Ascending aorta (tissue), 2 donors: ENCODE results near the gene SULF2. TPM values are rescaled to one million over a fixed set of nuclear protein-coding genes. Genes with fewer than 3 reads are reported as not detected.
A peak's percentile ranks its signal among the peaks of the same experiment; 100 is the strongest.

Source experiments
- DNase-seq, 2 donors: peaks; one replicate each; pipeline ENCODE4 v3.0.0-alpha.2; 2019; ENCODE audit warnings: low spot score in 2 of 2
- H3K27ac ChIP-seq, 2 donors: fragments of 200-600 bp; sonication (generic); one replicate each; pipeline ENCODE4 v1.5.1; 2016 to 2017; ENCODE audit warnings: mild to moderate bottlenecking in 1 of 2
- H3K27me3 ChIP-seq: fragments of 200-600 bp; sonication (generic); one replicate; pipeline ENCODE4 v1.5.1; 2017
- H3K36me3 ChIP-seq, 2 donors: fragments of 200-600 bp; sonication (generic); one replicate each; pipeline ENCODE4 v1.5.1; 2016
- H3K4me1 ChIP-seq, 2 donors: fragments of 200-600 bp; sonication (generic); one replicate each; pipeline ENCODE4 v1.5.1; 2016 to 2017; ENCODE audit warnings: mild to moderate bottlenecking in 1 of 2
- H3K4me3 ChIP-seq, 2 donors: fragments of 200-600 bp; sonication (generic); one replicate each; pipeline ENCODE4 v1.5.1; 2016 to 2017; ENCODE audit warnings: mild to moderate bottlenecking in 1 of 2
- H3K9me3 ChIP-seq, 2 donors: fragments of 200-600 bp; sonication (generic); one replicate each; pipeline ENCODE4 v1.5.1; 2016
- intact Hi-C: fragments of 100-400 bp; cut with DNase I; formaldehyde crosslinking; loops from one replicate; pipeline ENCODE4 v1.15.1; 2023
- total RNA-seq: library from RNA; depleted of rRNA; stranded (reverse); fragments of >200 nt; gene quantifications from one replicate; pipeline ENCODE4 v1.1.0, GENCODE V29; 2016
- TF ChIP-seq, protein P1 (sequence below), 3 experiments: fragments of 200-600 bp in 2 of 3; fragments of 450-650 bp in 1 of 3; sonication (generic) in 2 of 3; IDR thresholded peaks; one replicate each; pipeline ENCODE4 v1.5.1; 2016 to 2019; ENCODE audit warnings: antibody characterized with exemption in 3 of 3, mild to moderate bottlenecking in 1 of 3, moderate library complexity in 1 of 3

Gene SULF2
- total RNA-seq, 1 donor from 2014 or later = 194 TPM

DNA sequence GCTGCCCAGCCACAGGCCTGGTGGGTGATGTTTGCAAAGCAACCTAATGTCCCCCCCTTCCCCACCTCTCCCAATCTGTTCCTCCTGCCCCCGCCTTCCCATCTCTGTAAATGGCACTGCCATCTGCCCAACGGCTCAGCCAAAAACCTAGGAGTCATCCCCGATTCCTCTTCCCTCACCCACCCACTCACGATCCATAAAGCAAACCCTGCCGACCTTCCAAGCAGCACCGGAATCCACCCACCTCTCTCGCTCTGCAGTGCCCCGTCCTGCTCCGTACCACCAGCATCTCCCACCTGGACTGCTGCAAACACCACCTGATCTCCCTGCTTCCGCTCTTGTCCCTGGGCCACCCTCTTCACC lies 37.6 kb downstream of the SULF2 start:
- H3K4me3 ChIP-seq = no peak overlapping the region
- no peaks in the 10 kb centered on the region for H3K9me3 ChIP-seq
- TF ChIP-seq, protein P1, sequence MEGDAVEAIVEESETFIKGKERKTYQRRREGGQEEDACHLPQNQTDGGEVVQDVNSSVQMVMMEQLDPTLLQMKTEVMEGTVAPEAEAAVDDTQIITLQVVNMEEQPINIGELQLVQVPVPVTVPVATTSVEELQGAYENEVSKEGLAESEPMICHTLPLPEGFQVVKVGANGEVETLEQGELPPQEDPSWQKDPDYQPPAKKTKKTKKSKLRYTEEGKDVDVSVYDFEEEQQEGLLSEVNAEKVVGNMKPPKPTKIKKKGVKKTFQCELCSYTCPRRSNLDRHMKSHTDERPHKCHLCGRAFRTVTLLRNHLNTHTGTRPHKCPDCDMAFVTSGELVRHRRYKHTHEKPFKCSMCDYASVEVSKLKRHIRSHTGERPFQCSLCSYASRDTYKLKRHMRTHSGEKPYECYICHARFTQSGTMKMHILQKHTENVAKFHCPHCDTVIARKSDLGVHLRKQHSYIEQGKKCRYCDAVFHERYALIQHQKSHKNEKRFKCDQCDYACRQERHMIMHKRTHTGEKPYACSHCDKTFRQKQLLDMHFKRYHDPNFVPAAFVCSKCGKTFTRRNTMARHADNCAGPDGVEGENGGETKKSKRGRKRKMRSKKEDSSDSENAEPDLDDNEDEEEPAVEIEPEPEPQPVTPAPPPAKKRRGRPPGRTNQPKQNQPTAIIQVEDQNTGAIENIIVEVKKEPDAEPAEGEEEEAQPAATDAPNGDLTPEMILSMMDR (IDR thresholded peaks at IDR 0.05) = no peak
- intact Hi-C loops = no loop called here
- H3K27ac ChIP-seq = no peak overlapping the region
- no peaks in the 10 kb centered on the region for H3K27me3 ChIP-seq
- peaks cover 0 to 7% of the 10 kb centered on the region in 2 donors for H3K4me1 ChIP-seq
- no peak for DNase-seq
- H3K36me3 ChIP-seq = no peaks in the 10 kb centered on the region

DNA sequence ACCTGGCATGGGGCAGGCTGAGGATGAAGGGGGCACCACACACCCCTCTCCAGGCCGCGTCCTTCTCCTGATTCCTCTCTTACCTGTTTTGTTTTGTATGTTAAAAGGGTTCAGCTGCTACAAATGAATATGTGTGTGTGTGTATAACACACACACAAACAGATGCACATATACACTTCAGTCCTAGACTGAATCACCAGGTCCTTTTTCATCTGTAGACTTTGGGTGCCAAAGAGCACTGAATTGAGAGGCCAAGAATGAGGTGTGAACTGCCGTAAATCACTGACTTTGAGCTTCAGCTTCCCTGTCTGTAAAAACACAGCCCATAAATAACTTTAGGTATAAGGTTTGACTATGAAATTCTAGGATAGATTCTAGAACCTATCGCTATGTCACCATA lies 40.5 kb downstream of the SULF2 start:
- TF ChIP-seq, protein P1 (IDR thresholded peaks at IDR 0.05) = no peak
- H3K9me3 ChIP-seq = no peaks in the 10 kb centered on the region
- DNase-seq = no peak
- peaks cover 0 to 17% of the 10 kb centered on the region in 2 donors for H3K4me1 ChIP-seq
- no peak overlapping the region for H3K4me3 ChIP-seq
- H3K27me3 ChIP-seq = no peaks in the 10 kb centered on the region
- no peak overlapping the region for H3K27ac ChIP-seq
- intact Hi-C loops = no loop called here
- H3K36me3 ChIP-seq = no peaks in the 10 kb centered on the region

DNA sequence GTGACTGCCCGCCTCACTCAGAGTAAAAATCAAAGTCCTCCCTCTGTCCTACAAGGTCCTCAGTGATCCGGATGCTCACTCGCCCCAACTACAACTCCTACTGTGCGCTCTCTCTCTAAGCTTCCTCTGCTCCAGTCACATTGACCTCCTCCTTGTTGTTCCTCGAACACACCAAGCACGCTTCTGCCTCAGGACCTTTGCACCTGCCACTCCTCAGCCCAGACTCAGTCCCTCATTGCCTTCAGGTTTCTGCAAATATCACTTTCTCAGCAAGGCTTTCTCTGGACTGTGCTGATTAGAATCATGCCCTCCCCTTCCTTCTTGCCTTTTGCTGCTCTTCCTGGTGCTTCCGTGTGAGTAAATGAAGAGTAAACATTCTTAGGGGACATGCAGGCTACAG lies 41.6 kb downstream of the SULF2 start:
- peaks cover 0 to 11% of the 10 kb centered on the region in 2 donors for H3K4me1 ChIP-seq
- DNase-seq = no peak
- intact Hi-C loops = no loop called here
- no peaks in the 10 kb centered on the region for H3K27me3 ChIP-seq
- no peaks in the 10 kb centered on the region for H3K9me3 ChIP-seq
- H3K4me3 ChIP-seq = no peak overlapping the region
- TF ChIP-seq, protein P1 (IDR thresholded peaks at IDR 0.05) = no peak
- no peaks in the 10 kb centered on the region for H3K36me3 ChIP-seq
- H3K27ac ChIP-seq = no peak overlapping the region

DNA sequence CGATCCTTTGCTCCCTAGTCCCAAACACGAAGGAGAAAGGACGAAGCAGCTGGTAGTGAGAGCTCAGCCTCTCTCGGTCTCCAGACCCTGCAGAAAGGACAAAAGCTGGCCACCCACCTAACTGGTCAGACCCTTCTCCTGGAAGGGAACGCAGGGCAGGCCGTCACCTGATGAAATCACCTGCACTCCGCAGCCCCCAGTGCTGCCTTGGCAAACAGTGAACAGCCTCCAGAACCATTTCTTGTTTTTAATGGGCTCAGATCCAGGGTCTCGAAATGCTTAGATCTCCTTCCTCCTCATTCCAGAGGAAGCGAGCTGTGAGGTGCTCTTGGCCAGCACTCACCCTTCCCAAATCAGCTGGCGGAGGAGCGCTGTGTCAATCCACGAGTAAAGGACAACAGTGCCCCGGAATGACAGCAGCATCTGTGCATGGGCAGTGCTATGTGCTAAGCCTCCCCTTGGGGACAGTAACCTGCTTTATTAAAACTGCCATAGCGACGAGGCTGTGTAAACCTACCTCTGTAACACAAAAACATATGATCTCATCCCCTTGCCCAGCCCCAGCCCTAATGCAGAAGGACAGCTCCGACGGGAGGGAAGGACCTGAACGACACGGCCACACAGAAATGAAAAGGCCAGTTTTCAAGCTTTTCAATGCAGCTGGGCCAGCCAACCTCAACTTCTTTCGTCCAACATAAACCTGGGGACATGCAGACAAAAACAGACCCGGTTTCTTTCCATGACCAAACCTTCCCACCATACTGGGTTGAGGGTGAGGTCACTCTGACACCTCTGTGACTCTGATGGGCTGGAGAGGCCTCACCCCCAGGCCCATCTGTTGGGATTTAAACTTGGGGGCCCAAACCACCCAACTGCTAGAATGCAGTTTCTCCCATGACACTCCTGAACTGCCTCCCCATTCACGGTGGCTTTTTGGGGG lies 43.3 kb downstream of the SULF2 start:
- no peak for DNase-seq
- H3K4me1 ChIP-seq = peaks cover 0 to 11% of the 10 kb centered on the region in 2 donors
- no peaks in the 10 kb centered on the region for H3K36me3 ChIP-seq
- peak overlapping the region in 1 of 2 donors; percentile 8 for H3K27ac ChIP-seq
- intact Hi-C loops = no loop called here
- H3K9me3 ChIP-seq = no peaks in the 10 kb centered on the region
- TF ChIP-seq, protein P1 (IDR thresholded peaks at IDR 0.05) = no peak
- no peaks in the 10 kb centered on the region for H3K27me3 ChIP-seq
- H3K4me3 ChIP-seq = peak overlapping the region in 1 of 2 donors; percentile 1

DNA sequence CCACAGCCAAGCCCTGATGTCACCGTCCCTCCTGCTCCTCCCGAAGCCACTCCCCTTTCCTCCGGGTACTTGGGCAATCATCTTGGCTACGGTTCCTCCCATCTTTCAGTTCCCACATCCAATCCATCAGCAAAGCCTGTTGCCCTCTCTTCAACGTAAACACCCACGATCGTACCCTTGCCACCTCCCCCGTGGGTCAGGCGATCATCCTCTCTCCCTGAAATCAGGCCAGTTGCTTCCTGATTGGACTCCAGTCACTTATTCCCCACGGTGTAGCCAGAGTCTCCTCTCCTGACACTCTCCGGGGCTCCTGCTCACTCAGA lies 44.5 kb downstream of the SULF2 start:
- intact Hi-C loops = no loop called here
- Histone ChIP-seq H3K27me3 (no peaks in the 10 kb centered on the region), H3K27ac (no peak overlapping the region), H3K9me3 (no peaks in the 10 kb centered on the region), H3K36me3 (no peaks in the 10 kb centered on the region), H3K4me3 (no peak overlapping the region), H3K4me1 (peaks cover 0 to 11% of the 10 kb centered on the region in 2 donors)
- TF ChIP-seq, protein P1 (IDR thresholded peaks at IDR 0.05) = no peak
- peak in 1 of 2 donors; percentile 44 for DNase-seq
